ENCODE data around the gene MELK. TPM values are rescaled to one million over a fixed set of nuclear protein-coding genes. Genes with fewer than 3 reads are reported as not detected.

MELK gene
- polyA plus RNA-seq, 3 donors: 0.08 TPM; not detected in 2

- H3K27ac Mint-ChIP-seq: no peak overlapping the region
- Histone ChIP-seq H3K4me2 (replicated peaks; ENCODE audit: extremely low read depth, low read length, poor library complexity, severe bottlenecking) (no peak overlapping the region), H3K4me1 (ENCODE audit: control insufficient read depth in 1 of 2, insufficient read depth in 2 of 2, low read length in 2 of 2) (no peaks in the 10 kb centered on the region), H3K4me3 (replicated peaks in 1 of 3; ENCODE audit: low read depth in 2 of 3, low read length in 3 of 3) (no peak overlapping the region), H3K27ac (ENCODE audit: low read depth in 1 of 2, low read length in 2 of 2) (no peak overlapping the region), H3K9ac (ENCODE audit: insufficient read depth, low read length, poor library complexity, severe bottlenecking) (no peak overlapping the region), H3K79me2 (ENCODE audit: insufficient read depth, low read length) (no peaks in the 10 kb centered on the region), H4K20me1 (ENCODE audit: insufficient read depth, low read length) (no peaks in the 10 kb centered on the region), H3K9me3 (replicated peaks in 1 of 2; ENCODE audit: control insufficient read depth in 1 of 2, insufficient read depth in 1 of 2, low read length in 2 of 2) (no peaks in the 10 kb centered on the region), H2AFZ (ENCODE audit: insufficient read depth, low read depth, low read length, poor library complexity, severe bottlenecking) (no peak overlapping the region), H3K36me3 (replicated peaks in 1 of 2; ENCODE audit: control insufficient read depth in 1 of 2, insufficient read depth in 2 of 2, low read length in 2 of 2) (peaks cover 6 to 38% of the 10 kb centered on the region in 2 donors), H3K27me3 (ENCODE audit: control insufficient read depth in 2 of 2, insufficient read depth in 2 of 2, low read length in 2 of 2) (no peaks in the 10 kb centered on the region)
- H3K27me3 Mint-ChIP-seq (ENCODE audit: low read depth in 3 of 3): peaks cover 0 to 2% (median 0%) of the 10 kb centered on the region in 3 donors
- intact Hi-C loops (cut with micrococcal nuclease): no loop called here
- no CpG with 5 or more reads among the region's 6 CpGs for WGBS (ENCODE audit: insufficient coverage)
- TF ChIP-seq CTCF (IDR thresholded peaks at IDR 0.05): no peak
- H3K36me3 Mint-ChIP-seq: peaks cover 25 to 50% of the 10 kb centered on the region in 2 donors
- no peaks in the 10 kb centered on the region for H3K4me1 Mint-ChIP-seq
- no peak for DNase-seq
- no peaks in the 10 kb centered on the region for H3K9me3 Mint-ChIP-seq
- no peak overlapping the region for H3K4me3 Mint-ChIP-seq
Measured at GRCh38 chr9:36622121-36622520, 49.4 kb downstream of the MELK start.

- peaks cover 0 to 2% (median 0%) of the 10 kb centered on the region in 3 donors for H3K27me3 Mint-ChIP-seq (ENCODE audit: low read depth in 3 of 3)
- Histone ChIP-seq H3K4me3 (replicated peaks in 1 of 3; ENCODE audit: low read depth in 2 of 3, low read length in 3 of 3) (no peak overlapping the region), H3K9ac (ENCODE audit: insufficient read depth, low read length, poor library complexity, severe bottlenecking) (no peak overlapping the region), H3K27me3 (ENCODE audit: control insufficient read depth in 2 of 2, insufficient read depth in 2 of 2, low read length in 2 of 2) (no peaks in the 10 kb centered on the region), H3K27ac (ENCODE audit: low read depth in 1 of 2, low read length in 2 of 2) (no peak overlapping the region), H2AFZ (ENCODE audit: insufficient read depth, low read depth, low read length, poor library complexity, severe bottlenecking) (no peak overlapping the region), H3K4me1 (ENCODE audit: control insufficient read depth in 1 of 2, insufficient read depth in 2 of 2, low read length in 2 of 2) (no peaks in the 10 kb centered on the region), H3K79me2 (ENCODE audit: insufficient read depth, low read length) (no peaks in the 10 kb centered on the region), H3K36me3 (replicated peaks in 1 of 2; ENCODE audit: control insufficient read depth in 1 of 2, insufficient read depth in 2 of 2, low read length in 2 of 2) (peaks cover 6 to 30% of the 10 kb centered on the region in 2 donors), H3K4me2 (replicated peaks; ENCODE audit: extremely low read depth, low read length, poor library complexity, severe bottlenecking) (no peak overlapping the region), H4K20me1 (ENCODE audit: insufficient read depth, low read length) (no peaks in the 10 kb centered on the region), H3K9me3 (replicated peaks in 1 of 2; ENCODE audit: control insufficient read depth in 1 of 2, insufficient read depth in 1 of 2, low read length in 2 of 2) (no peaks in the 10 kb centered on the region)
- no peak for DNase-seq
- H3K36me3 Mint-ChIP-seq: peaks cover 22 to 47% of the 10 kb centered on the region in 2 donors
- H3K4me1 Mint-ChIP-seq: no peaks in the 10 kb centered on the region
- intact Hi-C loops (cut with micrococcal nuclease): no loop called here
- H3K4me3 Mint-ChIP-seq: no peak overlapping the region
- no peaks in the 10 kb centered on the region for H3K9me3 Mint-ChIP-seq
- no peak for TF ChIP-seq CTCF (IDR thresholded peaks at IDR 0.05)
- no peak overlapping the region for H3K27ac Mint-ChIP-seq
- WGBS (ENCODE audit: insufficient coverage): 83% methylated on average over 2 of the region's 3 CpGs
Measured at GRCh38 chr9:36623280-36623679, 50.6 kb downstream of the MELK start.
